HCT116 (cell line): ENCODE measurements around the gene KIF26A. TPM values are rescaled to one million over a fixed set of nuclear protein-coding genes. Genes with fewer than 3 reads are reported as not detected.

ENCODE experiments used
- ATAC-seq: fragments of 200-7000 bp; cut with Tn5 transposase; 2 replicates; pipeline ENCODE4 v1.9.1; 2020; ENCODE audit warnings: mild to moderate bottlenecking, moderate library complexity
- BruUV-seq: library from RNA; stranded (reverse); fragments of 400-500 nt; replicated peaks from 2 replicates; lab custom pipeline; 2021; lab: Mats Ljungman, UMichigan
- CTCF ChIA-PET: fragments of 300-600 bp; sonication (Branson Sonifier 250); formaldehyde crosslinking; loops from one replicate; lab custom pipeline; 2021; ENCODE audit warnings: antibody characterized with exemption; lab: Charles Lee
- POLR2A ChIA-PET: fragments of 300-600, 350-600 bp; sonication (Branson Sonifier 250); formaldehyde crosslinking; loops from one replicate; lab custom pipeline; 2021; ENCODE audit warnings: antibody characterized with exemption; lab: Charles Lee
- RAD21 ChIA-PET, 2 experiments: fragments of 300-600 bp; sonication (Branson Sonifier 250); formaldehyde crosslinking; loops; one replicate each; lab custom pipeline; 2023; ENCODE audit warnings: low total read pairs in 2 of 2; ENCODE audit not compliant: uncharacterized antibody in 2 of 2, unreplicated experiment in 2 of 2, low non-redundant PET in 1 of 2; lab: Charles Lee
- DNase-seq: peaks from one replicate; pipeline ENCODE4 v3.0.0-alpha.2; 2010; ENCODE audit warnings: low read depth, low spot score
- H2AFZ ChIP-seq: fragments of 200-600 bp; shearing (Covaris generic), sonication (generic); 2 replicates; pipeline ENCODE4 v1.6.1; 2017; ENCODE audit warnings: low read depth, mixed run types, mixed read lengths, antibody characterized with exemption, low read length; ENCODE audit not compliant: poor library complexity, severe bottlenecking
- H3K27ac ChIP-seq: 2 replicates; pipeline ENCODE4 v1.5.1; 2012; ENCODE audit warnings: low read depth, low read length
- H3K27me3 ChIP-seq: fragments of 200-600 bp; sonication (generic); 2 replicates; pipeline ENCODE4 v1.6.1; 2016; ENCODE audit warnings: mixed run types, low read length, mixed read lengths; ENCODE audit not compliant: insufficient read depth
- H3K36me3 ChIP-seq, 2 experiments: fragments of 200-500 bp in 1 of 2; fragments of 200-600 bp in 1 of 2; sonication (Bioruptor generic) in 1 of 2; sonication (generic) in 1 of 2; 2 replicates each; pipeline versions ENCODE4 v1.5.1 to v1.6.1; 2014 to 2016; ENCODE audit warnings: low read length in 2 of 2, inconsistent platforms in 1 of 2, mixed read lengths in 1 of 2, mixed run types in 1 of 2; ENCODE audit not compliant: insufficient read depth in 2 of 2, control insufficient read depth in 1 of 2
- H3K4me1 ChIP-seq, 2 experiments: fragments of 200-600 bp in 1 of 2; sonication (generic) in 1 of 2; 2 replicates each; pipeline versions ENCODE4 v1.5.1 to v1.6.1; 2012 to 2017; ENCODE audit warnings: low read length in 2 of 2, inconsistent platforms in 1 of 2, mild to moderate bottlenecking in 1 of 2, mixed read lengths in 1 of 2, mixed run types in 1 of 2, moderate library complexity in 1 of 2; ENCODE audit not compliant: insufficient read depth in 2 of 2, control insufficient read depth in 1 of 2
- H3K4me2 ChIP-seq: fragments of 200-600 bp; sonication (generic); 2 replicates; pipeline ENCODE4 v1.6.1; 2017; ENCODE audit warnings: mixed run types, low read length, mixed read lengths
- H3K4me3 ChIP-seq, 2 experiments: fragments of 200-600 bp in 1 of 2; sonication (generic) in 1 of 2; replicated peaks in 1 of 2; 2 replicates each; pipeline ENCODE4 v1.5.1; 2011 to 2016; ENCODE audit warnings: low read length in 2 of 2, control low read depth in 1 of 2, low read depth in 1 of 2, mild to moderate bottlenecking in 1 of 2, mixed read lengths in 1 of 2, mixed run types in 1 of 2
- H3K79me2 ChIP-seq: fragments of 200-600 bp; sonication (generic); 2 replicates; pipeline ENCODE4 v1.6.1; 2017; ENCODE audit warnings: mild to moderate bottlenecking, mixed run types, low read length, moderate library complexity, mixed read lengths; ENCODE audit not compliant: insufficient read depth
- H3K9ac ChIP-seq: fragments of 200-600 bp; sonication (generic); 2 replicates; pipeline ENCODE4 v1.6.1; 2016; ENCODE audit warnings: low read length, mixed read lengths
- H3K9me2 ChIP-seq: fragments of 200-600 bp; sonication (generic), shearing (Covaris generic); 2 replicates; pipeline ENCODE4 v1.6.1; 2017; ENCODE audit warnings: mixed run types, mild to moderate bottlenecking, moderate library complexity; ENCODE audit not compliant: insufficient read depth
- H3K9me3 ChIP-seq, 2 experiments: fragments of 200-500 bp in 1 of 2; fragments of 200-600 bp in 1 of 2; sonication (Bioruptor generic) in 1 of 2; sonication (generic) in 1 of 2; 2 replicates each; pipeline ENCODE4 v1.6.1; 2014 to 2017; ENCODE audit warnings: low read length in 2 of 2, mixed read lengths in 2 of 2, inconsistent platforms in 1 of 2, low read depth in 1 of 2, mild to moderate bottlenecking in 1 of 2, mixed run types in 1 of 2, moderate library complexity in 1 of 2; ENCODE audit not compliant: control insufficient read depth in 1 of 2, insufficient read depth in 1 of 2
- H4K20me1 ChIP-seq: fragments of 200-600 bp; sonication (generic), shearing (Covaris generic); 2 replicates; pipeline ENCODE4 v1.6.1; 2017; ENCODE audit warnings: mixed run types, mild to moderate bottlenecking, moderate library complexity; ENCODE audit not compliant: insufficient read depth
- CBX3 ChIP-seq: IDR thresholded peaks from 2 replicates; pipeline ENCODE4 v1.6.1; 2012; ENCODE audit warnings: low read depth
- CEBPB ChIP-seq: IDR thresholded peaks from 2 replicates; pipeline ENCODE4 v1.6.1; 2012; ENCODE audit warnings: low read depth
- EGR1 ChIP-seq: IDR thresholded peaks from 2 replicates; pipeline ENCODE4 v1.6.1; 2012; ENCODE audit warnings: low read depth
- EZH2 ChIP-seq: fragments of 200-600 bp; sonication (generic); IDR thresholded peaks from 2 replicates; pipeline ENCODE4 v1.6.1; 2017; ENCODE audit warnings: antibody characterized with exemption, mixed run types
- EZH2phosphoT487 ChIP-seq: fragments of 200-600 bp; IDR thresholded peaks from 2 replicates; pipeline ENCODE4 v1.6.1; 2018; ENCODE audit warnings: antibody characterized with exemption, borderline replicate concordance
- FOSL1 ChIP-seq: IDR thresholded peaks from 2 replicates; pipeline ENCODE4 v1.6.1; 2012; ENCODE audit warnings: low read depth
- JUND ChIP-seq: IDR thresholded peaks from 2 replicates; pipeline ENCODE4 v1.6.1; 2012
- POLR2A ChIP-seq: IDR thresholded peaks from 2 replicates; pipeline ENCODE4 v1.7.0; 2011; ENCODE audit warnings: borderline replicate concordance; ENCODE audit not compliant: insufficient read depth, insufficient read length; ENCODE audit errors: extremely low read depth
- POLR2AphosphoS5 ChIP-seq: IDR thresholded peaks from 2 replicates; pipeline ENCODE4 v1.6.1; 2011; ENCODE audit warnings: mild to moderate bottlenecking, low read depth, low read length, moderate library complexity
- RAD21 ChIP-seq: IDR thresholded peaks from 2 replicates; pipeline ENCODE4 v1.6.1; 2012; ENCODE audit warnings: low read depth, mild to moderate bottlenecking
- SIN3A ChIP-seq: IDR thresholded peaks from 2 replicates; pipeline ENCODE4 v1.6.1; 2012; ENCODE audit warnings: low read depth
- SP1 ChIP-seq: IDR thresholded peaks from 2 replicates; pipeline ENCODE4 v1.6.1; 2012; ENCODE audit warnings: low read depth
- SRF ChIP-seq: IDR thresholded peaks from 2 replicates; pipeline ENCODE4 v1.6.1; 2012; ENCODE audit warnings: low read depth
- YY1 ChIP-seq: IDR thresholded peaks from 2 replicates; pipeline ENCODE4 v1.6.1; 2011; ENCODE audit warnings: low read length, low read depth, moderate library complexity, mild to moderate bottlenecking; ENCODE audit not compliant: insufficient replicate concordance; ENCODE audit errors: extremely low read depth
- ZFX ChIP-seq: fragments of 450-650 bp; IDR thresholded peaks from 2 replicates; pipeline ENCODE4 v1.6.1; 2017
- ZNF274 ChIP-seq: fragments of 200-500 bp; sonication (Bioruptor generic); IDR thresholded peaks from 2 replicates; pipeline ENCODE4 v1.6.1; 2014; ENCODE audit warnings: mild to moderate bottlenecking, low read depth, low read length, inconsistent platforms
- intact Hi-C: fragments of 100-400 bp; cut with micrococcal nuclease; formaldehyde crosslinking; loops from 2 replicates; pipeline ENCODE4 v1.10.0; 2022
- total RNA-seq: library from RNA; stranded (reverse); gene quantifications from one replicate; pipeline ENCODE4 v1.2.1, GENCODE V29; 2021; ENCODE audit not compliant: unreplicated experiment
- TF ChIP-seq, protein P1 (sequence below), 3 experiments: fragments of 200-600 bp in 1 of 3; sonication (generic) in 1 of 3; IDR thresholded peaks in 2 of 3; conservative IDR thresholded peaks in 1 of 3; 2 replicates each; pipeline ENCODE4 v1.5.1; 2012 to 2017; ENCODE audit warnings: low read depth in 2 of 3, low read length in 2 of 3, antibody characterized with exemption in 1 of 3, borderline replicate concordance in 1 of 3, control low read depth in 1 of 3, mild to moderate bottlenecking in 1 of 3, mixed read lengths in 1 of 3, mixed run types in 1 of 3, moderate library complexity in 1 of 3; ENCODE audit not compliant: insufficient read depth in 1 of 3
- TF ChIP-seq, protein P2 (sequence below): IDR thresholded peaks from 2 replicates; pipeline ENCODE4 v1.6.1; 2011; ENCODE audit warnings: mild to moderate bottlenecking, low read length, moderate library complexity; ENCODE audit not compliant: insufficient replicate concordance; ENCODE audit errors: extremely low read depth

KIF26A gene
- total RNA-seq, 1 experiment from 2014 or later: 10.2 TPM

DNA sequence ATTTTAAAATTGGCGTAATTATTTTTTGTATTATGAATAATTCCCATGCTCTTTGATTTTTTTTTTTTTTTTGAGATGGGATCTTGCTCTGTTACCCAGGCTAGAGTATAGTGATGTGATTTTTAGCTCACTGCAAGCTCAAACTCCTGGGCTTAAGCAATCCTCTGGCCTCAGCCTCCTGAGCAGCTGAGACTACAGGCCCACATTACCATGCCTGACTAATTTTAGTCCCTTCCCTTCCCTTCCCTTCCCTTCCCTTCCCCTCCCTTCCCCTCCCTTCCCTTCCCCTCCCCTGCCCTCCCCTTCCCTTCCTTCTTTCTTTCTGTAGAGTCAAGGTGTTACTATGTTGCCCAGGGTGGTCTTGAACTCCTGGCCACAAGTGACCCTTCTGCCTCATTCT lies 9.4 kb upstream of the KIF26A start:
- TF ChIP-seq POLR2AphosphoS5 (no peak), SRF (no peak), RAD21 (no peak), EZH2phosphoT487 (no peak), JUND (no peak), FOSL1 (no peak)
- BruUV-seq: no TSS peak
- H3K4me2 ChIP-seq: no peak overlapping the region
- H3K4me3 ChIP-seq: no peak overlapping the region
- CTCF ChIA-PET: interaction anchor here (0.9 to 3.1 kb wide), 6 partner anchors 12 to 320 kb away, joined by 3 to 20 read pairs (median 4); no protein-coding TSS in a partner anchor
- no peaks in the 10 kb centered on the region for H3K79me2 ChIP-seq
- peaks cover 22 to 32% of the 10 kb centered on the region in 2 experiments for H3K9me3 ChIP-seq
- no peak overlapping the region for H2AFZ ChIP-seq
- H3K4me1 ChIP-seq: no peaks in the 10 kb centered on the region
- POLR2A ChIA-PET: interaction anchor here (1.4 kb wide), 1 partner anchor 51 kb away, joined by 3 read pairs; no protein-coding TSS in a partner anchor
- H3K9ac ChIP-seq: no peak overlapping the region
- H3K36me3 ChIP-seq: no peaks in the 10 kb centered on the region
- no peak overlapping the region for H3K27ac ChIP-seq
- ATAC-seq: no peak
- RAD21 ChIA-PET: no interaction called here
- no peaks in the 10 kb centered on the region for H3K27me3 ChIP-seq
- no peaks in the 10 kb centered on the region for H4K20me1 ChIP-seq
- H3K9me2 ChIP-seq: no peaks in the 10 kb centered on the region
- no peak for DNase-seq
- intact Hi-C loops: no loop called here

DNA sequence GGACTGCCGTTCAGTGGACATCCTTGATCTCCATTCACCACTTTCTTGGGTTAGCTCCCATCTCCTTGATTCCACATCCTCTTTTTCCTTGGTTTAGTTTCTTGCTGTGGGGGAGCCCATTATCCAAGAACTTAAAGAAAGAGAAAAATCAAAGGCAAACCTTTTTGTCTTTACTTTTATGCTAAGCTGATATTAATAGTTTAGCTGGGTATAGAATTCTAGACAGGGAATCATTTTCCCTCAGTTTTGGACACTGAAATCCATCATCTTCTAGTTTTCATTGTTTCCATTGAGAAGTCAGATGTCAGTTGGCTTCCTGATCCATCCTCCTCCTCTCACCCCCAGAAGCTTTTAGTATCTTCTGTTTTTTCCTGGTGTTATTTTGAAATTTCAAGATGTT lies 8.8 kb upstream of the KIF26A start:
- Histone ChIP-seq H3K79me2 (no peaks in the 10 kb centered on the region), H3K27me3 (no peaks in the 10 kb centered on the region), H3K9me3 (peaks cover 20 to 26% of the 10 kb centered on the region in 2 experiments), H3K9me2 (no peaks in the 10 kb centered on the region), H3K4me2 (no peak overlapping the region), H3K9ac (no peak overlapping the region), H3K4me3 (no peak overlapping the region), H2AFZ (no peak overlapping the region), H3K36me3 (no peaks in the 10 kb centered on the region), H4K20me1 (no peaks in the 10 kb centered on the region), H3K27ac (no peak overlapping the region), H3K4me1 (no peaks in the 10 kb centered on the region)
- RAD21 ChIA-PET: interaction anchor here in 1 of 2 experiments (0.6 kb wide), 1 partner anchor 53 kb away, joined by 3 read pairs; no protein-coding TSS in a partner anchor
- POLR2A ChIA-PET: interaction anchor here (1.4 kb wide), 1 partner anchor 52 kb away, joined by 3 read pairs; no protein-coding TSS in a partner anchor
- DNase-seq (no peak), ATAC-seq (no peak)
- intact Hi-C loops: no loop called here
- CTCF ChIA-PET: interaction anchor here (0.8 to 3.1 kb wide), 6 partner anchors 12 to 321 kb away, joined by 3 to 20 read pairs (median 3); no protein-coding TSS in a partner anchor
- no TSS peak for BruUV-seq
- TF ChIP-seq POLR2AphosphoS5 (no peak), POLR2A (no peak), RAD21 (no peak), EZH2phosphoT487 (no peak), SRF (no peak), ZNF274 (no peak), CEBPB (no peak), FOSL1 (no peak), EGR1 (no peak), EZH2 (no peak), ZFX (no peak), CBX3 (no peak), YY1 (no peak), SP1 (no peak), SIN3A (no peak), JUND (no peak)
- TF ChIP-seq, protein P1, sequence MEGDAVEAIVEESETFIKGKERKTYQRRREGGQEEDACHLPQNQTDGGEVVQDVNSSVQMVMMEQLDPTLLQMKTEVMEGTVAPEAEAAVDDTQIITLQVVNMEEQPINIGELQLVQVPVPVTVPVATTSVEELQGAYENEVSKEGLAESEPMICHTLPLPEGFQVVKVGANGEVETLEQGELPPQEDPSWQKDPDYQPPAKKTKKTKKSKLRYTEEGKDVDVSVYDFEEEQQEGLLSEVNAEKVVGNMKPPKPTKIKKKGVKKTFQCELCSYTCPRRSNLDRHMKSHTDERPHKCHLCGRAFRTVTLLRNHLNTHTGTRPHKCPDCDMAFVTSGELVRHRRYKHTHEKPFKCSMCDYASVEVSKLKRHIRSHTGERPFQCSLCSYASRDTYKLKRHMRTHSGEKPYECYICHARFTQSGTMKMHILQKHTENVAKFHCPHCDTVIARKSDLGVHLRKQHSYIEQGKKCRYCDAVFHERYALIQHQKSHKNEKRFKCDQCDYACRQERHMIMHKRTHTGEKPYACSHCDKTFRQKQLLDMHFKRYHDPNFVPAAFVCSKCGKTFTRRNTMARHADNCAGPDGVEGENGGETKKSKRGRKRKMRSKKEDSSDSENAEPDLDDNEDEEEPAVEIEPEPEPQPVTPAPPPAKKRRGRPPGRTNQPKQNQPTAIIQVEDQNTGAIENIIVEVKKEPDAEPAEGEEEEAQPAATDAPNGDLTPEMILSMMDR (IDR thresholded peaks at IDR 0.05 in 2 of 3, conservative IDR thresholded peaks at IDR 0.05 in 1 of 3; ENCODE audit: borderline replicate concordance in 1 of 3, insufficient read depth in 1 of 3, low read depth in 2 of 3, low read length in 2 of 3): no peak
- TF ChIP-seq, protein P2, sequence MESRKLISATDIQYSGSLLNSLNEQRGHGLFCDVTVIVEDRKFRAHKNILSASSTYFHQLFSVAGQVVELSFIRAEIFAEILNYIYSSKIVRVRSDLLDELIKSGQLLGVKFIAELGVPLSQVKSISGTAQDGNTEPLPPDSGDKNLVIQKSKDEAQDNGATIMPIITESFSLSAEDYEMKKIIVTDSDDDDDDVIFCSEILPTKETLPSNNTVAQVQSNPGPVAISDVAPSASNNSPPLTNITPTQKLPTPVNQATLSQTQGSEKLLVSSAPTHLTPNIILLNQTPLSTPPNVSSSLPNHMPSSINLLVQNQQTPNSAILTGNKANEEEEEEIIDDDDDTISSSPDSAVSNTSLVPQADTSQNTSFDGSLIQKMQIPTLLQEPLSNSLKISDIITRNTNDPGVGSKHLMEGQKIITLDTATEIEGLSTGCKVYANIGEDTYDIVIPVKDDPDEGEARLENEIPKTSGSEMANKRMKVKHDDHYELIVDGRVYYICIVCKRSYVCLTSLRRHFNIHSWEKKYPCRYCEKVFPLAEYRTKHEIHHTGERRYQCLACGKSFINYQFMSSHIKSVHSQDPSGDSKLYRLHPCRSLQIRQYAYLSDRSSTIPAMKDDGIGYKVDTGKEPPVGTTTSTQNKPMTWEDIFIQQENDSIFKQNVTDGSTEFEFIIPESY: no peak
